H9 (cell line): ENCODE measurements around the gene CYP27A1. TPM values are rescaled to one million over a fixed set of nuclear protein-coding genes. Genes with fewer than 3 reads are reported as not detected.

Experiments used
- DNase-seq: peaks from one replicate; pipeline ENCODE4 v3.0.0-alpha.2; 2017
- H2AFZ ChIP-seq: one replicate; pipeline ENCODE4 v1.6.1; 2013; ENCODE audit warnings: mild to moderate bottlenecking, low read length, control low read depth, moderate library complexity
- H2AK5ac ChIP-seq: 2 replicates; pipeline ENCODE4 v1.6.1; 2013; ENCODE audit warnings: low read length, control low read depth, mixed read lengths; ENCODE audit not compliant: insufficient read length
- H2BK120ac ChIP-seq: one replicate; pipeline ENCODE4 v1.6.1; 2013; ENCODE audit warnings: low read depth, mild to moderate bottlenecking, low read length, control low read depth, inconsistent platforms; ENCODE audit not compliant: poor library complexity, severe bottlenecking
- H2BK12ac ChIP-seq: 2 replicates; pipeline ENCODE4 v1.6.1; 2013; ENCODE audit warnings: low read length, control low read depth, mixed read lengths, low read depth; ENCODE audit not compliant: insufficient read length
- H2BK15ac ChIP-seq: 2 replicates; pipeline ENCODE4 v1.6.1; 2013; ENCODE audit warnings: low read depth, low read length, control low read depth
- H2BK20ac ChIP-seq: one replicate; pipeline ENCODE4 v1.6.1; 2013; ENCODE audit warnings: low read depth, mild to moderate bottlenecking, low read length, control low read depth, inconsistent platforms; ENCODE audit not compliant: poor library complexity, severe bottlenecking
- H2BK5ac ChIP-seq: 2 replicates; pipeline ENCODE4 v1.6.1; 2013; ENCODE audit warnings: low read length, control low read depth, mixed read lengths; ENCODE audit not compliant: insufficient read length
- H3K14ac ChIP-seq: 2 replicates; pipeline ENCODE4 v1.6.1; 2013; ENCODE audit warnings: low read length, control low read depth; ENCODE audit not compliant: insufficient read depth
- H3K18ac ChIP-seq: 2 replicates; pipeline ENCODE4 v1.6.1; 2013; ENCODE audit warnings: low read depth, mild to moderate bottlenecking, mixed read lengths, low read length, control low read depth; ENCODE audit not compliant: insufficient read length
- H3K23ac ChIP-seq: 2 replicates; pipeline ENCODE4 v1.6.1; 2013; ENCODE audit warnings: low read length, control low read depth, mixed read lengths, low read depth; ENCODE audit not compliant: insufficient read length
- H3K23me2 ChIP-seq: 2 replicates; pipeline ENCODE4 v1.6.1; 2013; ENCODE audit warnings: low read depth, mild to moderate bottlenecking, mixed read lengths, low read length, control low read depth; ENCODE audit not compliant: insufficient read length, poor library complexity, severe bottlenecking
- H3K27ac ChIP-seq: 2 replicates; pipeline ENCODE4 v1.5.1; 2013; ENCODE audit warnings: low read length, control low read depth, mixed read lengths, low read depth; ENCODE audit not compliant: insufficient read length
- H3K27me3 ChIP-seq: 2 replicates; pipeline ENCODE4 v1.6.1; 2013; ENCODE audit warnings: low read length, control low read depth, inconsistent platforms; ENCODE audit not compliant: insufficient read depth
- H3K4ac ChIP-seq: 2 replicates; pipeline ENCODE4 v1.6.1; 2013; ENCODE audit warnings: low read depth, mild to moderate bottlenecking, control low read depth, inconsistent platforms, low read length, moderate library complexity
- H3K4me1 ChIP-seq: 2 replicates; pipeline ENCODE4 v1.6.1; 2013; ENCODE audit warnings: low read length, control low read depth, inconsistent platforms; ENCODE audit not compliant: insufficient read depth
- H3K4me2 ChIP-seq: 2 replicates; pipeline ENCODE4 v1.6.1; 2013; ENCODE audit warnings: low read length, control low read depth, mixed read lengths; ENCODE audit not compliant: insufficient read length, insufficient read depth
- H3K56ac ChIP-seq: 2 replicates; pipeline ENCODE4 v1.6.1; 2013; ENCODE audit warnings: low read depth, mild to moderate bottlenecking, mixed read lengths, low read length, control low read depth; ENCODE audit not compliant: insufficient read length
- H3K79me1 ChIP-seq: 2 replicates; pipeline ENCODE4 v1.6.1; 2013; ENCODE audit warnings: low read depth, mild to moderate bottlenecking, moderate library complexity, low read length, control low read depth, inconsistent platforms; ENCODE audit not compliant: insufficient read depth, poor library complexity, severe bottlenecking
- H3K79me2 ChIP-seq: 2 replicates; pipeline ENCODE4 v1.6.1; 2013; ENCODE audit warnings: low read length, control low read depth, inconsistent platforms; ENCODE audit not compliant: insufficient read depth
- H3K9ac ChIP-seq: 2 replicates; pipeline ENCODE4 v1.6.1; 2013; ENCODE audit warnings: low read length, control low read depth, mixed read lengths; ENCODE audit not compliant: insufficient read length; ENCODE audit errors: extremely low read depth
- H3K9me3 ChIP-seq: one replicate; pipeline ENCODE4 v1.6.1; 2013; ENCODE audit warnings: low read depth, low read length, inconsistent platforms; ENCODE audit not compliant: control insufficient read depth
- H3T11ph ChIP-seq: one replicate; pipeline ENCODE4 v1.6.1; 2013; ENCODE audit warnings: mild to moderate bottlenecking, low read length, control low read depth, inconsistent platforms
- H4K20me1 ChIP-seq: one replicate; pipeline ENCODE4 v1.6.1; 2013; ENCODE audit not compliant: control insufficient read depth, insufficient read length, insufficient read depth
- H4K5ac ChIP-seq: 2 replicates; pipeline ENCODE4 v1.6.1; 2013; ENCODE audit warnings: low read depth, mild to moderate bottlenecking, mixed read lengths, low read length, control low read depth; ENCODE audit not compliant: insufficient read length
- H4K8ac ChIP-seq: replicated peaks from 2 replicates; pipeline ENCODE4 v1.6.1; 2013; ENCODE audit warnings: low read length, control low read depth, mixed read lengths, low read depth; ENCODE audit not compliant: insufficient read length
- H4K91ac ChIP-seq: 2 replicates; pipeline ENCODE4 v1.6.1; 2013; ENCODE audit warnings: low read depth, mild to moderate bottlenecking, moderate library complexity, mixed read lengths, low read length, control low read depth; ENCODE audit not compliant: insufficient read length
- H3K27ac Mint-ChIP-seq, 3 experiments: 2 replicates in 2 of 3; 3 replicates in 1 of 3; pipeline ENCODE4 v1.8.0; 2020 to 2021; ENCODE audit warnings: mixed read lengths in 3 of 3, mild to moderate bottlenecking in 1 of 3, moderate library complexity in 1 of 3
- H3K27me3 Mint-ChIP-seq: 2 replicates; pipeline ENCODE4 v1.8.0; 2021; ENCODE audit warnings: low read depth, mild to moderate bottlenecking, moderate library complexity, mixed read lengths
- H3K36me3 Mint-ChIP-seq, 3 experiments: 2 replicates in 2 of 3; 3 replicates in 1 of 3; pipeline ENCODE4 v1.8.0; 2020 to 2021; ENCODE audit warnings: low read depth in 3 of 3, mixed read lengths in 3 of 3; ENCODE audit not compliant: insufficient read depth in 1 of 3
- H3K4me1 Mint-ChIP-seq, 2 experiments: 2 replicates each; pipeline ENCODE4 v1.8.0; 2020; ENCODE audit warnings: mixed read lengths in 2 of 2
- H3K4me3 Mint-ChIP-seq, 2 experiments: 2 replicates in 1 of 2; 3 replicates in 1 of 2; pipeline ENCODE4 v1.8.0; 2020 to 2021; ENCODE audit warnings: mild to moderate bottlenecking in 2 of 2, mixed read lengths in 2 of 2, moderate library complexity in 1 of 2
- H3K9me3 Mint-ChIP-seq, 2 experiments: 2 replicates in 1 of 2; 3 replicates in 1 of 2; pipeline ENCODE4 v1.8.0; 2020; ENCODE audit warnings: mild to moderate bottlenecking in 2 of 2, mixed read lengths in 2 of 2, moderate library complexity in 1 of 2
- WGBS: extraction: QIAGEN DNeasy Blood & Tissue Kit; methylation state at CpG from one replicate; pipeline ENCODE4 v1.1.7; 2013; ENCODE audit warnings: missing lambda C conversion rate, low lambda C conversion rate, mixed read lengths; ENCODE audit not compliant: insufficient read length; ENCODE audit errors: extremely low coverage; 5-methylcytosine and 5-hydroxymethylcytosine counted together
- total RNA-seq: library from RNA; stranded (reverse); gene quantifications from 2 replicates; pipeline ENCODE4 v1.2.1, GENCODE V29; 2021
- TF ChIP-seq, protein P1 (sequence below): fragments of 200-600 bp; sonication (generic); conservative IDR thresholded peaks from 3 replicates; pipeline ENCODE4 v1.8.0; 2021; ENCODE audit warnings: antibody characterized with exemption, mild to moderate bottlenecking

The CYP27A1 gene
- total RNA-seq, 1 experiment from 2014 or later, result 3.1 TPM

DNA sequence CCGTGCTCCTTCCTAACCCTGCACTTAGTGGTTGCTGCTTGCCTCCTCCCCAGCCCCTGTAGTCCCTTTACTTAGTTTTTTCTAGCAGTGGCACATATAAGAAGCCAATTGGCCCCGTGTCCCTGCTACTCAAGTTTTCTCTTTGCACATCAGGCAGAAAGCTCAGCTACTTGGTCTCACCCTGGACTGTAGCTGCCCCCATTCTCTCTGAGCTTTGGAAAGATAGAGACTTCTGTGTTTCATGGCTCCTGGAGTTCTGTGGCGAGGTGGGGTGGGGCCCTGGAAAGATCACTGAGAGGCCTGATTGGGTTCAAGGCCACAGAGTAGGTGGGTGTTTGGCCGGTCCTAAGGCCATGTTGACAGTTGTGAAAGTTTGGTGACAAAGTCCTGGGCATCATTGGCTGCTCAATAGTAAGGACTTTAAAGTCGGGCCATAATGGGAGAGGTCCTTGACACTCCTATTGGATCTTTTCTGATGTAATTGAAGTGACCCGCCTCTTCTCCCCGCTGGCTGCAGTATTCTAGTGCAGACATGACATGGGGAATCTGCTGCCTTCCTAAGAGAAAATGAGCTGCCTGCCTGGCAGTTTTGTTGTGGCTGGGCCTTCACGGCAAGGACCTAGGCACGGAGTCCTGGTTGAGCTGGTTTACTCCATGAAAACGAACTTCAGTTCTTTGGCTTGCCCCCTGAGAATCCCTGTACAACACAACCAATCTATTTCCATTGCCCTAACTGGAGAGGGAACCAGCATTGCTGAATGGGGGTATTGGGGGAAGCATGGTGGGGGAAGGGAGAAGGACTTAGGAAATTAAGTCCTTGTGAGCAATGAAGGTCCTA lies 26.2 kb upstream of the CYP27A1 start:
- H2BK20ac ChIP-seq, result no peak overlapping the region

More for the DNA sequence above, 26.2 kb upstream of the CYP27A1 start:
- no peak overlapping the region for H2BK5ac ChIP-seq
- TF ChIP-seq, protein P1, sequence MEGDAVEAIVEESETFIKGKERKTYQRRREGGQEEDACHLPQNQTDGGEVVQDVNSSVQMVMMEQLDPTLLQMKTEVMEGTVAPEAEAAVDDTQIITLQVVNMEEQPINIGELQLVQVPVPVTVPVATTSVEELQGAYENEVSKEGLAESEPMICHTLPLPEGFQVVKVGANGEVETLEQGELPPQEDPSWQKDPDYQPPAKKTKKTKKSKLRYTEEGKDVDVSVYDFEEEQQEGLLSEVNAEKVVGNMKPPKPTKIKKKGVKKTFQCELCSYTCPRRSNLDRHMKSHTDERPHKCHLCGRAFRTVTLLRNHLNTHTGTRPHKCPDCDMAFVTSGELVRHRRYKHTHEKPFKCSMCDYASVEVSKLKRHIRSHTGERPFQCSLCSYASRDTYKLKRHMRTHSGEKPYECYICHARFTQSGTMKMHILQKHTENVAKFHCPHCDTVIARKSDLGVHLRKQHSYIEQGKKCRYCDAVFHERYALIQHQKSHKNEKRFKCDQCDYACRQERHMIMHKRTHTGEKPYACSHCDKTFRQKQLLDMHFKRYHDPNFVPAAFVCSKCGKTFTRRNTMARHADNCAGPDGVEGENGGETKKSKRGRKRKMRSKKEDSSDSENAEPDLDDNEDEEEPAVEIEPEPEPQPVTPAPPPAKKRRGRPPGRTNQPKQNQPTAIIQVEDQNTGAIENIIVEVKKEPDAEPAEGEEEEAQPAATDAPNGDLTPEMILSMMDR, result no peak
- no peak overlapping the region for H3T11ph ChIP-seq
- no peak overlapping the region for H2BK12ac ChIP-seq
- WGBS, result no CpG with 5 or more reads among the region's 10 CpGs
- no peak overlapping the region for H2BK15ac ChIP-seq
- H4K20me1 ChIP-seq, result no peaks in the 10 kb centered on the region
- H3K56ac ChIP-seq, result no peak overlapping the region
- H3K9me3 ChIP-seq, result no peaks in the 10 kb centered on the region
- no peak overlapping the region for H2BK120ac ChIP-seq
- no peak overlapping the region for H3K9ac ChIP-seq
- H3K27ac ChIP-seq, result no peak overlapping the region
- Mint-ChIP-seq H3K9me3 (no peaks in the 10 kb centered on the region), H3K36me3 (peaks cover 25 to 72% (median 42%) of the 10 kb centered on the region in 3 experiments; a peak in 6 of 7 replicates), H3K27me3 (peaks cover 1% of the 10 kb centered on the region; the same call in 1 of the 2 replicates), H3K4me3 (no peak overlapping the region; a peak in 1 of 5 replicates), H3K4me1 (no peaks in the 10 kb centered on the region), H3K27ac (no peak overlapping the region)
- H3K23ac ChIP-seq, result no peak overlapping the region
- H3K79me2 ChIP-seq, result no peaks in the 10 kb centered on the region
- no peaks in the 10 kb centered on the region for H3K79me1 ChIP-seq
- no peak overlapping the region for H3K18ac ChIP-seq
- no peaks in the 10 kb centered on the region for H3K4me1 ChIP-seq
- H3K4me2 ChIP-seq, result no peak overlapping the region
- H4K8ac ChIP-seq, result no peak overlapping the region
- H3K23me2 ChIP-seq, result no peaks in the 10 kb centered on the region
- H2AFZ ChIP-seq, result no peak overlapping the region
- H4K5ac ChIP-seq, result no peak overlapping the region
- no peak overlapping the region for H3K14ac ChIP-seq
- DNase-seq, result no peak
- no peaks in the 10 kb centered on the region for H3K27me3 ChIP-seq
- H4K91ac ChIP-seq, result no peak overlapping the region
- no peak overlapping the region for H3K4ac ChIP-seq
- H2AK5ac ChIP-seq, result no peak overlapping the region
